ENCODE measurements around the gene GGT5. TPM values are rescaled to one million over a fixed set of nuclear protein-coding genes. Genes with fewer than 3 reads are reported as not detected.

Gene GGT5
- total and polyA plus RNA-seq, 2 experiments from 2014 or later, result 9.8 to 47.4 TPM

GRCh38 chr22:24190159-24190540 lies 54.7 kb downstream of the GGT5 start:
- Histone ChIP-seq H3K4me3 (no peak overlapping the region), H3K27ac (no peak overlapping the region), H4K20me1 (ENCODE audit: insufficient read depth, poor library complexity, severe bottlenecking) (no peaks in the 10 kb centered on the region), H3K9me3 (ENCODE audit: low read depth) (no peaks in the 10 kb centered on the region), H3K9me2 (replicated peaks; ENCODE audit: insufficient read depth) (no peaks in the 10 kb centered on the region), H3K36me3 (replicated peaks; ENCODE audit: insufficient read depth, low read depth) (no peaks in the 10 kb centered on the region), H2AFZ (no peak overlapping the region), H3K4me1 (ENCODE audit: insufficient read depth) (no peaks in the 10 kb centered on the region), H3K27me3 (no peaks in the 10 kb centered on the region), H3K79me2 (no peaks in the 10 kb centered on the region), H3K4me2 (no peak overlapping the region)
- WGBS (ENCODE audit: low lambda C conversion rate, missing lambda C conversion rate), result 91% methylated on average over 14 of the region's 14 CpGs
- TF ChIP-seq CTCF (IDR thresholded peaks at IDR 0.05; ENCODE audit: poor library complexity) (no peak), EZH2 (IDR thresholded peaks at IDR 0.05; ENCODE audit: borderline replicate concordance) (no peak), EZH2phosphoT487 (IDR thresholded peaks at IDR 0.05; ENCODE audit: low read depth, severe bottlenecking, unreplicated experiment) (no peak)
- DNase-seq (ENCODE audit: low spot score), result no peak

- no peak overlapping the region for H2AFZ ChIP-seq
- no peak overlapping the region for H3K4me2 ChIP-seq
- H3K9me2 ChIP-seq (replicated peaks; ENCODE audit: insufficient read depth), result no peaks in the 10 kb centered on the region
- H3K27ac ChIP-seq, result no peak overlapping the region
- DNase-seq (ENCODE audit: low spot score), result peak; percentile 80
- no peaks in the 10 kb centered on the region for H3K79me2 ChIP-seq
- 61% methylated on average over 22 of the region's 23 CpGs for WGBS (ENCODE audit: low lambda C conversion rate, missing lambda C conversion rate)
- H3K9me3 ChIP-seq (ENCODE audit: low read depth), result no peaks in the 10 kb centered on the region
- TF ChIP-seq CTCF (IDR thresholded peaks at IDR 0.05; ENCODE audit: poor library complexity), result peak; percentile 80
- TF ChIP-seq EZH2phosphoT487 (IDR thresholded peaks at IDR 0.05; ENCODE audit: low read depth, severe bottlenecking, unreplicated experiment), result no peak
- H3K36me3 ChIP-seq (replicated peaks; ENCODE audit: insufficient read depth, low read depth), result no peaks in the 10 kb centered on the region
- no peaks in the 10 kb centered on the region for H4K20me1 ChIP-seq (ENCODE audit: insufficient read depth, poor library complexity, severe bottlenecking)
- H3K4me1 ChIP-seq (ENCODE audit: insufficient read depth), result no peaks in the 10 kb centered on the region
- H3K4me3 ChIP-seq, result no peak overlapping the region
- H3K27me3 ChIP-seq, result no peaks in the 10 kb centered on the region
These were observed 55.4 kb downstream of the GGT5 start for GRCh38 chr22:24189249-24190158.

- no peak overlapping the region for H3K27ac ChIP-seq
- H3K27me3 ChIP-seq, result no peaks in the 10 kb centered on the region
- H3K79me2 ChIP-seq, result no peaks in the 10 kb centered on the region
- H3K9me2 ChIP-seq (replicated peaks; ENCODE audit: insufficient read depth), result no peaks in the 10 kb centered on the region
- H2AFZ ChIP-seq, result no peak overlapping the region
- H3K4me1 ChIP-seq (ENCODE audit: insufficient read depth), result no peaks in the 10 kb centered on the region
- H3K9me3 ChIP-seq (ENCODE audit: low read depth), result no peaks in the 10 kb centered on the region
- no peaks in the 10 kb centered on the region for H3K36me3 ChIP-seq (replicated peaks; ENCODE audit: insufficient read depth, low read depth)
- no peak overlapping the region for H3K4me2 ChIP-seq
- no peak for DNase-seq (ENCODE audit: low spot score)
- 89% methylated on average over 16 of the region's 17 CpGs for WGBS (ENCODE audit: low lambda C conversion rate, missing lambda C conversion rate)
- H3K4me3 ChIP-seq, result no peak overlapping the region
- no peak for TF ChIP-seq EZH2phosphoT487 (IDR thresholded peaks at IDR 0.05; ENCODE audit: low read depth, severe bottlenecking, unreplicated experiment)
- TF ChIP-seq EZH2 (IDR thresholded peaks at IDR 0.05; ENCODE audit: borderline replicate concordance), result no peak
- no peak for TF ChIP-seq CTCF (IDR thresholded peaks at IDR 0.05; ENCODE audit: poor library complexity)
- no peaks in the 10 kb centered on the region for H4K20me1 ChIP-seq (ENCODE audit: insufficient read depth, poor library complexity, severe bottlenecking)
These were observed 56.1 kb downstream of the GGT5 start for GRCh38 chr22:24188705-24189248.

Measured in hepatocyte (in vitro differentiated cells).